NCI-H446 (cell line): Measurements from ENCODE around the gene FMO4.
"Not testable (repeated sequence)": the region's sequence is repeated elsewhere in the genome, so short reads cannot be mapped to it uniquely, and the experiment has no call there.

ENCODE experiments used
- DNase-seq, 2 experiments: peaks; one replicate each; lab custom pipeline; 2025; lab: John Stamatoyannopoulos, UW

The FMO4 gene

GRCh38 chr1:171335964-171336363, 22.0 kb downstream of the FMO4 start:
- DNase-seq, result no peak

DNA sequence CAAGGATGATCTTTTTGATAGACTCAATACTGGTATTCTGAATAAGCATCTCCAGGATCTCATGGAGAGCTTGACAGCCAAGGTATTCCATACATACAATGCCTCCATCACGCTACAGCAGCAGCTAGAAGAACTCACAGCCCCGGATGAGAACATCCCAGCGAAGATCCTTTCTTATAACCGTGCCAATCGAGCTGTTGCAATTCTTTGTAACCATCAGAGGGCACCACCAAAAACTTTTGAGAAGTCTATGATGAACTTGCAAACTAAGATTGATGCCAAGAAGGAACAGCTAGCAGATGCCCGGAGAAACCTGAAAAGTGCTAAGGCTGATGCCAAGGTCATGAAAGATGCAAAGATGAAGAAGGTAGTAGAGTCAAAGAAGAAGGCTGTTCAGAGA, 25.4 kb downstream of the FMO4 start:
- DNase-seq, result not testable (repeated sequence)

- DNase-seq, result no peak
These were observed 29.9 kb downstream of the FMO4 start for GRCh38 chr1:171343727-171344472.

DNA sequence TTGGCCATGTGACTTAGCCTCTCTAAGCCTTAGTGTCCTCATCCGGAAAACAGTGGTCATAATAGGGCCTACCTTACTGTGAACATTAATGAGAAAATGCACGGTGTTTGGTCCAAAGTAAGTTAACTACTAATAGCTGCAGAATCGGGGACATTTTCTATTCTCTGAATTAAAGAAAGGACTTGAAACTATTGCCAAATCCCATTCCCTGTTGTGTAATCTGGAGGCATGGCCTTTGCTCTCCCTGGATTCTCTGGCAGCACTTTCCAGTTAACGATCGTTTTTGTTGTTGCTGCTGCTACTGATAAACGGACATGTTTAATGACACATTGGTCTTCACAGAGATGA, 30.5 kb downstream of the FMO4 start:
- no peak for DNase-seq

DNA sequence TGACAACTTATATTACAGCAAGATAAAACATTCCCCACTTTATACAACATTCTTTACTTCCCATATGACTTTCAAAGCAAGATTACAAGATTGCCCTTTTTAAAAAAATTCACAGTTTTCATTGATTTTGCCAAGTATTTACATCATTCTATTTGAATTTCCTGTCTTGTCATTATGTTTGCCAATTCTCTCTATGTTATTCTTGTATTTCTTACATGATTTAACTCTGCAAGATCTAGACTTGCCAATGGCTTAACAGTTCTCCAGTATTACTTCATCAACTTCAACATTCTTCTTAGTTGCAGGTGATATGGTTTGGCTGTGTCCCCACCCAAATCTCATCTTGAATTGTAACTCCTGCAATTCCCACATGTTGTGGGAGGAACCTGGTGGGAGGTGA, 31.6 kb downstream of the FMO4 start:
- DNase-seq, result no peak

DNA sequence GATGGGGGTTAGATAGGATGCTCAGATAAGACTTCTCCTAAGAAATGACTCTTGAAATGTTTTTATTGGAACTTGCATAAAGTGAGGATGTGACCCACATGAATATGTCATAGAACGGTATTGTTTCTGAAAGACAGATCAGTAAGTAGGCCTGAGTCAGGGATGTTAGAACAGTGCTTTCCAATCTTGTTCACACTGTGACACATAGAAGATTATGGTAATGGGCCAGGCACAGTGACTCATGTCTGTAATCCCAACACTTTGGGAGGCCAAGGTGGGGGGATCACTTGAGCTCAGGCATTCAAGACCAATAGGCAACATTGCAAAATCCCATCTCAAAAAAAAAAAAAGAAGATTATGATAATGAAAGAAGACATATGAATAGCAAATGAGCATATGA, 32.9 kb downstream of the FMO4 start:
- no peak for DNase-seq

- DNase-seq, result no peak
These were observed 36.6 kb downstream of the FMO4 start for GRCh38 chr1:171350594-171350993.

- no peak for DNase-seq
These were observed 38.0 kb downstream of the FMO4 start for GRCh38 chr1:171351961-171352360.

DNA sequence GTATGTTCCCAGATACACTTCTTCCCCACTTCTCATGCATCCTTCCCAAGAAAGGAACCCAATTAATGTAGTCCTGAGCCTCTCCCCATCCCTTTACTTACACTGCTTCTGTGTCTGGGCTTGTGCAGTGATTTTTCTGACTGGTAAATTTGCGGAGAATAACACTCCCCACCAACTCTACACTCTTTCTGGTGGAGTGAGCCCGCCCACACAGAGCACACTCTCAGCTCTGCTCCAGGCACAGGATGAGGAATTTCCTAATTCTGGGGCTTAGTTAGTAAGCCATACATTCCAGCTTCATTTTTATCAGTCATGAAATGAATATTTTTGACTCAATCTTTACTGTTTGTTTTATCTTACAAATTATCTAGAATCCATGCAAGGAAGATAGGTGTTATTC, 38.6 kb downstream of the FMO4 start:
- no peak for DNase-seq

DNA sequence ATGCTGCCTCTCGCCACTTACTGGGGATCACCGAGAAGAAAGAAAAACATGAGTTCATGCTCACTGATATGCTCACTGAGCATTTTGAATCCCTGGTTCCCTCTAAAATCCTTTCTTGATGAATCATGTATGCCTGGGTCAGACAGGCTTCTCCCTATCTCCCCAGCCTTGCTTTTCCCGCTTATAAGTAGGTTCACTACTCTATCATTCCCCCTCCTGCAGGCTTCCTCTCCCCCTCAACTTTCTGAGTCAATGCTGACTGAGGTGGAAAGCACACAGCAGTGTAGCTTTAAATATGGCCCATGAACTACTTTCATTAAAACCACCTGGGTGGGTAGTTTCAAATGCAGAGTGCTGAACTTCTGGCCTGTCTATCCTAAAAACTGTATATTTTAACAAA, 41.7 kb downstream of the FMO4 start:
- no peak for DNase-seq

DNA sequence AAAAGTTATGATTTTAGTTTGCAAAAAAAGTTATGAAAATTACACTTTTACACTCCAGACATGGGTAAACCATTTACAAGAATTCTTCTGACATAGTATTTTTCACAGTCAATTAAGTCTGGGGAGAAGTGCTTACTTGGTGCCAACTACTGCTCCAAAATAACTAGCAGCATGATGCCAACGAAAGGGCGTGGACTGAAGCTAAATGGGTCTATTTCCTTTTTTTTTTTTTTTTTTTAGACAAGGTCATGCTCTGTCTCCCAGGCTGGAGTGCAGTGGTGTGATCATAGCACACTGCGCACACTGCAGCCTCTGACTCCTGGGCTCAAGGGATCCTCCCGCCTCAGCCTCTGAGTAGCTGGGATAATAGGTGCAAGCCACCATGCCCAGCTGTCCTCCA, 43.2 kb downstream of the FMO4 start:
- no peak for DNase-seq

- DNase-seq, result not testable (repeated sequence)
These were observed 45.3 kb downstream of the FMO4 start for GRCh38 chr1:171359355-171359648.

- not testable (repeated sequence) for DNase-seq
These were observed 45.9 kb downstream of the FMO4 start for GRCh38 chr1:171359731-171360527.

GRCh38 chr1:171366085-171366484, 52.1 kb downstream of the FMO4 start:
- no peak for DNase-seq

GRCh38 chr1:171366816-171367215, 52.8 kb downstream of the FMO4 start:
- DNase-seq, result no peak

DNA sequence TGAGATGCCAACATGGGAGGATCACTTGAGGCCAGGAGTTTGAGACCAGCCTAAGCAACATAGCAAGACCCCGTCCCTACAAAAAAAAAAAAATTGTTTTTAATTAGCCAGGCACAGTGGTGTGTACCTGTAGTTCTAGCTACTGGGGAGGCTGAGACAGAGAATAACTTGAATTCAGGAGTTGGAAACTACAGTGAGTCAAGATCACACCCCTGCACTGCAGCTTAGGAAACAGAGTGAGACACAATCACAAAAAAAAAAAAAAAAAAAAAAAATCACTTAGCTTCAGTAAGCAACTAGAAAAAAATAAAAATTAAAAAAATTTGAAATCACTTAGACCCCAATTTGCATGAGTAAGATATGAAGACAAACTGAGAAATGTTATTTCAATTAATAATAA, 53.5 kb downstream of the FMO4 start:
- DNase-seq, result no peak

DNA sequence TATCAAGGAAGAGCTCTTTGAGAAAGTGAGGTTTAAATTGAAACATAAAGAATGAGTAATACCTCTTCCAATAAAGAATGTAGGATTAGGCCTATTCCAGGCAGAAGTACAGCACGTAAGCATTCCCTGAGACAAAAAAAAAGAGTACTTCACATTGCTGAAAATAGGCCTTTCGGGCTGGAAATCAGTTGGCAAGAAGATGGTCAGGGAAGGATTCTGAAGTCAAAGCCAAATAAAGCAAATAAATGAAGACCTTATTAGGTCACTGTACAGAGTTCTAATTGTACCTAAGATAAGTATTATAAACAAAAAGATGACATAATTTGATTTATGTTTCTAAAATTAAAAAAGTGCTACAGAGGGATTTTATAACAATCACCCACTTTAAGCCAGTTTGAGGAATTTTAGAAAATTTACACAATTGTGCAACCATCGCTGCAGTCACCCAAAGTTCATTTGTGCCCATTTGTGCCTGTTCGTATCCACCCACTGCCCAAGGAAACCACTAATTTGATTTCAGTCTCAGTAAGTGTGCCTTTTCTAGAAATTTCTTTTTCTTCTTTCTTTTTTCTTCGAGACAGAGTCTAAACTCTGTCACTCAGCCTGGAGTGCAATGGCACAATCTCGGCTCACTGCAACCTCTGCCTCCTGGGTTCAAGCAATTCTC, 58.6 kb downstream of the FMO4 start:
- no peak for DNase-seq

DNA sequence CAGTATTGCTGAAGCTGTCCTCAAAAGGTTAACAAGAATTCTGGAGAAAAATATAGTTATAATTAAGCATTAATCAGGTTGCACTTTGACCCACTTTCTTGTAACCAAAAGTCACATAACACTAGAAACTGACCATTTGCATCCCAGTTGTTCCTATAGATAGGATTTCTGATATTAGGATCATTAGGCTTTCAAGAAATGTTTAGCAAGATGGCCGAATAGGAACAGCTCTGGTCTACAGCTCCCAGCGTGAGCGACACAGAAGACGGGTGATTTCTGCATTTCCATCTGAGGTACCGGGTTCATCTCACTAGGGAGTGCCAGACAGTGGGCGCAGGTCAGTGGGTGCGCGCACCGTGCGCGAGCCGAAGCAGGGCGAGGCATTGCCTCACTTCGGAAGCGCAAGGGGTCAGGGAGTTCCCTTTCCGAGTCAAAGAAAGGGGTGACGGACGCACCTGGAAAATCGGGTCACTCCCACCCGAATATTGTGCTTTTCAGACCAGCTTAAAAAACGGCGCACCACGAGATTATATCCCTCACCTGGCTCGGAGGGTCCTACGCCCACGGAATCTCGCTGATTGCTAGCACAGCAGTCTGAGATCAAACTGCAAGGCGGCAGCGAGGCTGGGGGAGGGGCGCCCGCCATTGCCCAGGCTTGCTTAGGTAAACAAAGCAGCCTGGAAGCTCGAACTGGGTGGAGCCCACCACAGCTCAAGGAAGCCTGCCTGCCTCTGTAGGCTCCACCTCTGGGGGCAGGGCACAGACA, 59.6 kb downstream of the FMO4 start:
- DNase-seq, result not testable (repeated sequence)

GRCh38 chr1:171379846-171380245, 65.9 kb downstream of the FMO4 start:
- no peak for DNase-seq

- DNase-seq, result no peak
These were observed 67.9 kb downstream of the FMO4 start for GRCh38 chr1:171381866-171382210.

DNA sequence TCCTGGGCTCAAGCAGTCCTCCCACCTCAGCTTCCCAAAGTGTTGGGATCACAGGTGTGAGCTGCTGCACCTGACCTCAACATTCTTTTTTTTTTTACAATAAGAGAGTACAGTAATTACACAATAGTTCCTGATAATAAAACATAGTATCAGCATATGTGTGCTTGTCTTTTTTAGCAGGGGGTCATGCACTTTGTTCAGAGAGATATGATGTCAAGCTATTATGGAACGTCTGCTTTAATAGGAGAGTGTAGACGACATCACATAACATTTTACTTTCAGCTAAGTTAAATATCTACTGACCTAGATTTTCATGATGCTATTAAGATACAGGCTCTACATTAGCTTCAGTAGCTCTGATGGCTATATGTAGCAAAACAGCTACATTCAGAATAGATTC, 70.5 kb downstream of the FMO4 start:
- DNase-seq, result no peak

DNA sequence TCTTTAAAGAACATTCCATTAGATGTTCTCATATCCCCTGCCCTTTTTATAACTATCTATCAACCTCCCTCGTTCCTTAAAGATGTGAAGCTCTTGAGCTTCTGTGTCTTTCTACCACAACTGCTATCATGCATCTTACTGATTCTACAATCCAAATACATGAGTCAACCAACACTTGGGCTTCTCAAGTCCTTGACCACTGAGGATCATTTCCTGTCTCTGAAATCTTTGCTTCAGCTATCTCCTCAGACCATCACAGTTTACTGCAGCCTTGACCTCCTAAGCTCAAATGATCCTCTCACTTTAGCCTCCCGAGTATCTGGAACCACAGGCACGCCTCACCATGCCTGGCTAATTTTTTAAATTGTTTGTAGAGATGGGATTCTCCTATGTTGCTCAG, 75.2 kb downstream of the FMO4 start:
- no peak for DNase-seq

GRCh38 chr1:171390740-171391139, 76.8 kb downstream of the FMO4 start:
- not testable (repeated sequence) for DNase-seq
